ENCODE results near the gene KIAA1958. TPM values are rescaled to one million over a fixed set of nuclear protein-coding genes. Genes with fewer than 3 reads are reported as not detected.

Gene KIAA1958
- total RNA-seq, 1 experiment from 2014 or later: 28.6 TPM

GRCh38 chr9:112663681-112664080 is 177.1 kb downstream of the KIAA1958 start:
- no peak for DNase-seq (ENCODE audit: low spot score)
- TF ChIP-seq EZH2 (IDR thresholded peaks at IDR 0.05; ENCODE audit: borderline replicate concordance, low read depth, low read length, poor library complexity, severe bottlenecking) (no peak), CTCF (conservative IDR thresholded peaks at IDR 0.05; ENCODE audit: low read depth, low read length) (no peak)
- no peaks in the 10 kb centered on the region for H3K4me1 ChIP-seq (ENCODE audit: insufficient read depth, low read length, poor library complexity, severe bottlenecking)
- ChIA-PET CTCF (no interaction called here), POLR2A (ENCODE audit: low non-redundant PET) (interaction anchor here (0.6 kb wide), 1 partner anchor 939 kb away, joined by 4 read pairs; no protein-coding TSS in a partner anchor)
- no peaks in the 10 kb centered on the region for H3K36me3 ChIP-seq (ENCODE audit: insufficient read depth, low read length, poor library complexity, severe bottlenecking)
- no TSS peak for BruUV-seq (replicated peaks)
- no peak overlapping the region for H3K4me3 ChIP-seq (ENCODE audit: low read depth, low read length, poor library complexity, severe bottlenecking)
- intact Hi-C loops (cut with micrococcal nuclease; ENCODE audit: unreplicated experiment): loop anchor here (2.0 kb wide), 1 partner anchor 221 kb away; no protein-coding TSS in a partner anchor
- H3K27me3 ChIP-seq (replicated peaks; ENCODE audit: insufficient read depth, low read depth, low read length, poor library complexity): no peaks in the 10 kb centered on the region
- H3K9me3 ChIP-seq (ENCODE audit: low read depth, low read length, poor library complexity, severe bottlenecking): no peaks in the 10 kb centered on the region
- no peak overlapping the region for H3K27ac ChIP-seq (ENCODE audit: low read depth, low read length, poor library complexity, severe bottlenecking)

- BruUV-seq (replicated peaks): no TSS peak
Observed at GRCh38 chr9:112664531-112664930, 177.9 kb downstream of the KIAA1958 start.

GRCh38 chr9:112665347-112665746 is 178.7 kb downstream of the KIAA1958 start:
- intact Hi-C loops (cut with micrococcal nuclease; ENCODE audit: unreplicated experiment): loop anchor here (2.0 kb wide), 1 partner anchor 223 kb away; no protein-coding TSS in a partner anchor
- ChIA-PET CTCF (no interaction called here), POLR2A (ENCODE audit: low non-redundant PET) (no interaction called here)
- no peaks in the 10 kb centered on the region for H3K27me3 ChIP-seq (replicated peaks; ENCODE audit: insufficient read depth, low read depth, low read length, poor library complexity)
- H3K36me3 ChIP-seq (ENCODE audit: insufficient read depth, low read length, poor library complexity, severe bottlenecking): no peaks in the 10 kb centered on the region
- H3K4me1 ChIP-seq (ENCODE audit: insufficient read depth, low read length, poor library complexity, severe bottlenecking): no peaks in the 10 kb centered on the region
- peak; percentile 45 for DNase-seq (ENCODE audit: low spot score)
- no peak overlapping the region for H3K4me3 ChIP-seq (ENCODE audit: low read depth, low read length, poor library complexity, severe bottlenecking)
- no TSS peak for BruUV-seq (replicated peaks)
- no peak overlapping the region for H3K27ac ChIP-seq (ENCODE audit: low read depth, low read length, poor library complexity, severe bottlenecking)
- TF ChIP-seq EZH2 (IDR thresholded peaks at IDR 0.05; ENCODE audit: borderline replicate concordance, low read depth, low read length, poor library complexity, severe bottlenecking) (no peak), CTCF (conservative IDR thresholded peaks at IDR 0.05; ENCODE audit: low read depth, low read length) (peak; percentile 58)
- no peaks in the 10 kb centered on the region for H3K9me3 ChIP-seq (ENCODE audit: low read depth, low read length, poor library complexity, severe bottlenecking)

More at GRCh38 chr9:112664531-112664930, 177.9 kb downstream of the KIAA1958 start:
- no peak overlapping the region for H3K27ac ChIP-seq (ENCODE audit: low read depth, low read length, poor library complexity, severe bottlenecking)
- no peaks in the 10 kb centered on the region for H3K4me1 ChIP-seq (ENCODE audit: insufficient read depth, low read length, poor library complexity, severe bottlenecking)
- TF ChIP-seq CTCF (conservative IDR thresholded peaks at IDR 0.05; ENCODE audit: low read depth, low read length): no peak
- no peak for TF ChIP-seq EZH2 (IDR thresholded peaks at IDR 0.05; ENCODE audit: borderline replicate concordance, low read depth, low read length, poor library complexity, severe bottlenecking)
- H3K36me3 ChIP-seq (ENCODE audit: insufficient read depth, low read length, poor library complexity, severe bottlenecking): no peaks in the 10 kb centered on the region
- H3K9me3 ChIP-seq (ENCODE audit: low read depth, low read length, poor library complexity, severe bottlenecking): no peaks in the 10 kb centered on the region
- DNase-seq (ENCODE audit: low spot score): peak; percentile 6
- POLR2A ChIA-PET (ENCODE audit: low non-redundant PET): no interaction called here
- no peak overlapping the region for H3K4me3 ChIP-seq (ENCODE audit: low read depth, low read length, poor library complexity, severe bottlenecking)
- intact Hi-C loops (cut with micrococcal nuclease; ENCODE audit: unreplicated experiment): loop anchor here (2.0 kb wide), 1 partner anchor 222 kb away; no protein-coding TSS in a partner anchor
- CTCF ChIA-PET: no interaction called here
- H3K27me3 ChIP-seq (replicated peaks; ENCODE audit: insufficient read depth, low read depth, low read length, poor library complexity): no peaks in the 10 kb centered on the region
